IMR-90 (cell line): ENCODE results near the gene KRT6B. TPM values are rescaled to one million over a fixed set of nuclear protein-coding genes. Genes with fewer than 3 reads are reported as not detected.

Source experiments
- ATAC-seq: fragments of 200-7000 bp; cut with Tn5 transposase; 2 replicates; pipeline ENCODE4 v1.9.1; 2020; ENCODE audit warnings: low read depth, mild to moderate bottlenecking, moderate library complexity
- BruUV-seq: library from RNA; stranded (reverse); fragments of 400-500 nt; replicated peaks from 2 replicates; lab custom pipeline; 2021; lab: Mats Ljungman, UMichigan
- CTCF ChIA-PET: fragments of 300-600 bp; formaldehyde crosslinking; extraction: SDS; loops from one replicate; lab custom pipeline; 2021; ENCODE audit warnings: antibody characterized with exemption; lab: Yijun Ruan, JAX
- POLR2A ChIA-PET: fragments of 300-600 bp; sonication (Branson Sonifier 250); formaldehyde crosslinking; loops from one replicate; lab custom pipeline; 2022; ENCODE audit warnings: antibody characterized with exemption; ENCODE audit not compliant: unreplicated experiment; lab: Charles Lee
- DNase-seq: peaks from one replicate; pipeline ENCODE4 v3.0.0; 2013
- H2AFZ ChIP-seq: replicated peaks from 2 replicates; pipeline ENCODE3; 2013; ENCODE audit warnings: low read length, mild to moderate bottlenecking; ENCODE audit not compliant: poor library complexity
- H2AK5ac ChIP-seq: 2 replicates; pipeline ENCODE4 v1.6.1; 2013; ENCODE audit warnings: low read depth, low read length, inconsistent platforms
- H2AK9ac ChIP-seq: replicated peaks from 2 replicates; pipeline ENCODE3; 2013; ENCODE audit warnings: mild to moderate bottlenecking, low read depth, low read length, moderate library complexity; ENCODE audit not compliant: poor library complexity
- H2BK120ac ChIP-seq: 2 replicates; pipeline ENCODE4 v1.6.1; 2013; ENCODE audit warnings: low read depth, low read length, inconsistent platforms
- H2BK15ac ChIP-seq: 3 replicates; pipeline ENCODE4 v1.6.1; 2013; ENCODE audit warnings: low read depth, low read length, inconsistent platforms
- H2BK20ac ChIP-seq: 2 replicates; pipeline ENCODE4 v1.6.1; 2013; ENCODE audit warnings: low read depth, mild to moderate bottlenecking, inconsistent platforms, low read length, moderate library complexity
- H2BK5ac ChIP-seq: 2 replicates; pipeline ENCODE4 v1.6.1; 2013; ENCODE audit warnings: mild to moderate bottlenecking, low read depth, low read length, inconsistent platforms; ENCODE audit not compliant: poor library complexity, severe bottlenecking
- H3K14ac ChIP-seq: replicated peaks from 2 replicates; pipeline ENCODE4 v1.6.1; 2013; ENCODE audit warnings: low read depth, low read length, inconsistent platforms
- H3K18ac ChIP-seq: 2 replicates; pipeline ENCODE4 v1.6.1; 2013; ENCODE audit warnings: low read depth, low read length, control low read depth
- H3K23ac ChIP-seq: 2 replicates; pipeline ENCODE4 v1.6.1; 2013; ENCODE audit warnings: low read depth, low read length, inconsistent platforms
- H3K27ac ChIP-seq: 2 replicates; pipeline ENCODE4 v1.5.1; 2013; ENCODE audit warnings: mild to moderate bottlenecking, control low read depth, low read length; ENCODE audit not compliant: insufficient read depth
- H3K27me3 ChIP-seq: 2 replicates; pipeline ENCODE4 v1.6.1; 2013; ENCODE audit warnings: low read length; ENCODE audit not compliant: control insufficient read depth, insufficient read depth
- H3K36me3 ChIP-seq: 2 replicates; pipeline ENCODE4 v1.6.1; 2013; ENCODE audit warnings: low read length, mixed read lengths; ENCODE audit not compliant: control insufficient read depth, insufficient read depth
- H3K4ac ChIP-seq: 2 replicates; pipeline ENCODE4 v1.6.1; 2013; ENCODE audit warnings: low read depth, low read length, inconsistent platforms
- H3K4me1 ChIP-seq: 2 replicates; pipeline ENCODE4 v1.6.1; 2013; ENCODE audit warnings: low read length, mixed read lengths; ENCODE audit not compliant: control insufficient read depth, insufficient read depth
- H3K4me2 ChIP-seq: 2 replicates; pipeline ENCODE4 v1.6.1; 2013; ENCODE audit warnings: low read depth, mild to moderate bottlenecking, control low read depth, low read length, moderate library complexity
- H3K4me3 ChIP-seq: 2 replicates; pipeline ENCODE4 v1.5.1; 2013; ENCODE audit warnings: low read depth, mild to moderate bottlenecking, control low read depth, low read length, moderate library complexity; ENCODE audit not compliant: insufficient read depth
- H3K56ac ChIP-seq: 2 replicates; pipeline ENCODE4 v1.6.1; 2013; ENCODE audit warnings: low read length, inconsistent platforms; ENCODE audit not compliant: insufficient read depth; ENCODE audit errors: extremely low read depth
- H3K79me1 ChIP-seq, 2 experiments: 2 replicates each; pipeline ENCODE4 v1.6.1; 2013; ENCODE audit warnings: low read length in 2 of 2, inconsistent platforms in 1 of 2, low read depth in 1 of 2
- H3K9ac ChIP-seq: 2 replicates; pipeline ENCODE4 v1.6.1; 2013; ENCODE audit warnings: low read depth, low read length, control low read depth
- H3K9me1 ChIP-seq: 2 replicates; pipeline ENCODE4 v1.6.1; 2013; ENCODE audit warnings: low read length, inconsistent platforms; ENCODE audit not compliant: insufficient read depth
- H3K9me3 ChIP-seq: 2 replicates; pipeline ENCODE4 v1.6.1; 2013; ENCODE audit warnings: low read length; ENCODE audit not compliant: control insufficient read depth, insufficient read depth
- H4K20me1 ChIP-seq: 2 replicates; pipeline ENCODE4 v1.6.1; 2013; ENCODE audit warnings: low read length, inconsistent platforms; ENCODE audit not compliant: insufficient read depth
- H4K5ac ChIP-seq: 2 replicates; pipeline ENCODE4 v1.6.1; 2013; ENCODE audit warnings: mild to moderate bottlenecking, low read depth, low read length, control low read depth
- H4K8ac ChIP-seq, 2 experiments: 2 replicates each; pipeline ENCODE4 v1.6.1; 2013; ENCODE audit warnings: low read depth in 2 of 2, low read length in 2 of 2, control low read depth in 1 of 2, inconsistent platforms in 1 of 2
- H4K91ac ChIP-seq: 2 replicates; pipeline ENCODE4 v1.6.1; 2013; ENCODE audit warnings: low read depth, low read length, inconsistent platforms; ENCODE audit not compliant: insufficient read depth
- BHLHE40 ChIP-seq: fragments of 150-350 bp; IDR thresholded peaks from 2 replicates; pipeline ENCODE4 v1.6.1; 2016; ENCODE audit warnings: mild to moderate bottlenecking, low read depth, low read length
- CEBPB ChIP-seq: IDR thresholded peaks from 2 replicates; pipeline ENCODE4 v1.6.1; 2012; ENCODE audit warnings: low read depth, low read length, improper control_type of control experiment
- CHD1 ChIP-seq: IDR thresholded peaks from 2 replicates; pipeline ENCODE4 v1.6.1; 2012; ENCODE audit warnings: low read depth, low read length, improper control_type of control experiment
- CTCF ChIP-seq: conservative IDR thresholded peaks from 2 replicates; pipeline ENCODE4 v1.5.1; 2012; ENCODE audit warnings: mild to moderate bottlenecking, low read depth, low read length, improper control_type of control experiment
- FOS ChIP-seq: fragments of 150-350 bp; IDR thresholded peaks from 2 replicates; pipeline ENCODE4 v1.6.1; 2016; ENCODE audit warnings: low read depth, low read length
- MAZ ChIP-seq: IDR thresholded peaks from 2 replicates; pipeline ENCODE4 v1.6.1; 2012; ENCODE audit warnings: low read depth, mild to moderate bottlenecking, low read length, improper control_type of control experiment, moderate library complexity, borderline replicate concordance
- MXI1 ChIP-seq: IDR thresholded peaks from 2 replicates; pipeline ENCODE4 v1.6.1; 2012; ENCODE audit warnings: low read depth, mild to moderate bottlenecking, low read length, moderate library complexity, borderline replicate concordance
- POLR2A ChIP-seq: IDR thresholded peaks from 2 replicates; pipeline ENCODE4 v1.6.1; 2012; ENCODE audit warnings: mild to moderate bottlenecking, low read depth, low read length
- RAD21 ChIP-seq: IDR thresholded peaks from 2 replicates; pipeline ENCODE4 v1.6.1; 2012; ENCODE audit warnings: low read length, improper control_type of control experiment
- RCOR1 ChIP-seq: IDR thresholded peaks from 2 replicates; pipeline ENCODE4 v1.6.1; 2012; ENCODE audit warnings: mild to moderate bottlenecking, low read length, improper control_type of control experiment; ENCODE audit not compliant: insufficient replicate concordance
- RFX5 ChIP-seq: IDR thresholded peaks from 2 replicates; pipeline ENCODE4 v1.8.0; 2012; ENCODE audit warnings: low read depth, mild to moderate bottlenecking, low read length, moderate library complexity
- SMC3 ChIP-seq: fragments of 150-350 bp; IDR thresholded peaks from 2 replicates; pipeline ENCODE4 v1.6.1; 2016; ENCODE audit warnings: low read depth, mild to moderate bottlenecking, antibody characterized with exemption, low read length, moderate library complexity
- WGBS, 2 experiments: methylation state at CpG; one replicate each; pipeline versions ENCODE4 v1.1.5 to v1.1.7; 2013; ENCODE audit warnings: missing lambda C conversion rate in 2 of 2; ENCODE audit not compliant: insufficient read length in 1 of 2; ENCODE audit errors: extremely low coverage in 2 of 2; 5-methylcytosine and 5-hydroxymethylcytosine counted together
- dilution Hi-C: fragments of 300-500 bp; cut with HindIII; formaldehyde crosslinking; loops from one replicate; pipeline ENCODE4 v1.14.3; 2018; ENCODE audit warnings: low sequenced_read_pairs; ENCODE audit not compliant: unreplicated experiment
- in situ Hi-C: fragments of 300-500 bp; cut with MboI; formaldehyde crosslinking; loops from 3 replicates; pipeline ENCODE4 v1.14.3; 2019; ENCODE audit warnings: low sequenced_read_pairs, inconsistent platforms, mixed read lengths
- intact Hi-C: fragments of 100-400 bp; cut with micrococcal nuclease; formaldehyde crosslinking; loops from 2 replicates; pipeline ENCODE4 v1.10.0; 2022
- polyA plus RNA-seq, 3 experiments: library from polyadenylated mRNA; depleted of rRNA; stranded (reverse); fragments of >200 nt; gene quantifications; 2 replicates each; pipeline ENCODE4 v1.2.3, GENCODE V29; 2012; ENCODE audit warnings: low replicate concordance in 1 of 3
- total RNA-seq: library from RNA; depleted of rRNA; stranded (reverse); fragments of >200 nt; gene quantifications from 2 replicates; pipeline ENCODE4 v1.2.3, GENCODE V29; 2012
- TF ChIP-seq, protein P1 (sequence below): fragments of 150-350 bp; IDR thresholded peaks from 2 replicates; pipeline ENCODE4 v1.6.1; 2016; ENCODE audit warnings: low read depth, mild to moderate bottlenecking, low read length, moderate library complexity, borderline replicate concordance
- TF ChIP-seq, protein P2 (sequence below): fragments of 150-350 bp; IDR thresholded peaks from 2 replicates; pipeline ENCODE4 v1.6.1; 2017; ENCODE audit warnings: mild to moderate bottlenecking, antibody characterized with exemption, low read length, low read depth

KRT6B gene
- total and polyA plus RNA-seq, 2 of the 4 experiments (the other 2 are of a cell fraction): not detected

DNA sequence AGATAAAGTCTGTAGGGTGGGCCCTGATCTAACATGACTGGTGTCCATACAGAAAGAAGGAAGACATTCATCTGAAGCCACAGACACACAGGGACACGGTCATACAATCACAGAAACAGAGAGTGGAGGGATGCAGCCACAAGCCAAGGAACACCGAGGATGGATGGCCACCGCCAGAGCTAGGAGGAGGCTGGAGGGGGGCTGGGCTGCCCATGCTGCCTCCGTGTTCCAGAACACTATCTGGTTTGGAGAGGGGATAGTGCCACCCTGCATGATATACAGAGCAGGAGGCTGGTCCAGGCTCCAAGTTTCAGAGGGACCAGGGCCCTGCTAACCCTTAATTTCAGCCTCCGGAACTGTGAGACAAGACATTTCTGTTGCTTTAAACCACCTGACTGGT is 26.5 kb downstream of the KRT6B start:
- H2BK120ac ChIP-seq: no peak overlapping the region
- H3K27me3 ChIP-seq: peaks cover 71% of the 10 kb centered on the region
- no peak overlapping the region for H4K5ac ChIP-seq
- no peaks in the 10 kb centered on the region for H3K36me3 ChIP-seq
- ChIA-PET POLR2A (no interaction called here), CTCF (no interaction called here)
- no peak overlapping the region for H3K4me2 ChIP-seq
- H2BK5ac ChIP-seq: no peak overlapping the region
- H3K56ac ChIP-seq: no peak overlapping the region
- H3K18ac ChIP-seq: no peak overlapping the region
- 78% methylated on average over 3 of the region's 5 CpGs; no CpG with 5 or more reads in 1 of the 2 experiments for WGBS, 2 experiments
- H4K8ac ChIP-seq: no peak overlapping the region
- H2BK20ac ChIP-seq: no peak overlapping the region
- H2AK9ac ChIP-seq: no peak overlapping the region
- H2AK5ac ChIP-seq: no peak overlapping the region
- dilution Hi-C loops: no loop called here
- no peak overlapping the region for H4K91ac ChIP-seq
- no peaks in the 10 kb centered on the region for H3K4me1 ChIP-seq
- no peak overlapping the region for H3K23ac ChIP-seq
- H3K14ac ChIP-seq: no peak overlapping the region
- H3K4me3 ChIP-seq: no peak overlapping the region
- in situ Hi-C loops: no loop called here
- no TSS peak for BruUV-seq
- no peak overlapping the region for H3K27ac ChIP-seq
- no peaks in the 10 kb centered on the region for H3K79me1 ChIP-seq
- TF ChIP-seq SMC3: no peak
- TF ChIP-seq MXI1: no peak
- TF ChIP-seq POLR2A: no peak
- TF ChIP-seq CTCF: no peak
- TF ChIP-seq, protein P1, sequence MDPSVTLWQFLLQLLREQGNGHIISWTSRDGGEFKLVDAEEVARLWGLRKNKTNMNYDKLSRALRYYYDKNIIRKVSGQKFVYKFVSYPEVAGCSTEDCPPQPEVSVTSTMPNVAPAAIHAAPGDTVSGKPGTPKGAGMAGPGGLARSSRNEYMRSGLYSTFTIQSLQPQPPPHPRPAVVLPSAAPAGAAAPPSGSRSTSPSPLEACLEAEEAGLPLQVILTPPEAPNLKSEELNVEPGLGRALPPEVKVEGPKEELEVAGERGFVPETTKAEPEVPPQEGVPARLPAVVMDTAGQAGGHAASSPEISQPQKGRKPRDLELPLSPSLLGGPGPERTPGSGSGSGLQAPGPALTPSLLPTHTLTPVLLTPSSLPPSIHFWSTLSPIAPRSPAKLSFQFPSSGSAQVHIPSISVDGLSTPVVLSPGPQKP: no peak
- TF ChIP-seq RAD21: no peak
- TF ChIP-seq RCOR1: no peak
- TF ChIP-seq, protein P2, sequence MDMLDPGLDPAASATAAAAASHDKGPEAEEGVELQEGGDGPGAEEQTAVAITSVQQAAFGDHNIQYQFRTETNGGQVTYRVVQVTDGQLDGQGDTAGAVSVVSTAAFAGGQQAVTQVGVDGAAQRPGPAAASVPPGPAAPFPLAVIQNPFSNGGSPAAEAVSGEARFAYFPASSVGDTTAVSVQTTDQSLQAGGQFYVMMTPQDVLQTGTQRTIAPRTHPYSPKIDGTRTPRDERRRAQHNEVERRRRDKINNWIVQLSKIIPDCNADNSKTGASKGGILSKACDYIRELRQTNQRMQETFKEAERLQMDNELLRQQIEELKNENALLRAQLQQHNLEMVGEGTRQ: no peak
- TF ChIP-seq RFX5: no peak
- TF ChIP-seq MAZ: no peak
- TF ChIP-seq CHD1: no peak
- TF ChIP-seq FOS: no peak
- no peak for TF ChIP-seq CEBPB
- TF ChIP-seq BHLHE40: no peak
- ATAC-seq (no peak), DNase-seq (no peak)
- H3K9me3 ChIP-seq: no peaks in the 10 kb centered on the region
- H2BK15ac ChIP-seq: no peak overlapping the region
- intact Hi-C loops: no loop called here
- H3K9me1 ChIP-seq: no peaks in the 10 kb centered on the region
- no peak overlapping the region for H2AFZ ChIP-seq
- no peak overlapping the region for H3K4ac ChIP-seq
- H4K20me1 ChIP-seq: no peaks in the 10 kb centered on the region
- no peak overlapping the region for H3K9ac ChIP-seq
